ENCODE data around the gene NKPD1.

The NKPD1 gene

DNA sequence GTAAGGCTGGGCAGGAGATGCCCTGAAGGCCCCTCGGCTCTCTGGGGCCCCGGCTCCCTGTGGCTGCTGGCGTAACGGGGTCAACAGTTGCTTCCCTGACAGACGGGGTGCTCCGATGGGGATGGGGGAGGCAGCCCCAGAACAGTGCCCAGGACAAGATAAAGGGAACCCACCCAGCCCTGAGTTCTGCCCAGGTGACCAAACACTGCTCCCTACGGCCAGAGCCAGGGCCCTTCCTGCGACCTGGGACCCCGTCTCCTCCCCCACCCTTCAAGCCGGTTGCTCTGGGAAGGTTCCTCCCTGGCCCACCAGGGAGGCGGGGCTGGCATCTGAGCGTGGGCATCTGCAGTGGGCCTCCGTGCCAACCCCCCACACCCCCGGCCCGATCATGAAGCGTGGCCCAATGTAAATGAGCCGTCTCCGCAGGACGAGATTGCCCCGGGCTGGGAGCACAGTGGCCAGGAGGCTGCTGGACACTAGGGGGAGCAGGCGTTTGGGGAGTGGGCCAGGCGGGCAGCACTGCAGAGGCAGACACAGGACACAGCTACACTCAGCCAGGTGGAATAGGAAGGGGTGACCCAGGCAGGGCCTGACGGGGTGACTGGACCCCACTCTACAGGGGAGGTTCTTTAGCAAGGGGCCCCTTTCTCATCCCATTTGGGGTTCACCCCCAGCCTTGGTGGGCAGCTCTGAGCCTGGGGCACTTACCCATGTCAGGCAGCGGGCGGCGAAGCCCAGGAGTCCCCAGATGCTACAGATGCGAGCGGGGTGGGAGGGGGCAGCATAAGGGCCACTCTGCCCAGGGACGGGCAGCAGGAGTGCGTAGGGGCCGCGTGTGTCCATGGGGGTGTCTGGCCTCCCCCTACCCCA lies 1.2 kb upstream of the NKPD1 start:
- peak; percentile 73 for TF ChIP-seq CTCF (IDR thresholded peaks at IDR 0.05; ENCODE audit: low read depth, low read length, missing control alignments)
- no peak for DNase-seq (ENCODE audit: extremely low read depth, low read depth)
- no peak overlapping the region for H3K4me3 ChIP-seq (replicated peaks; ENCODE audit: low read depth, low read length)

DNA sequence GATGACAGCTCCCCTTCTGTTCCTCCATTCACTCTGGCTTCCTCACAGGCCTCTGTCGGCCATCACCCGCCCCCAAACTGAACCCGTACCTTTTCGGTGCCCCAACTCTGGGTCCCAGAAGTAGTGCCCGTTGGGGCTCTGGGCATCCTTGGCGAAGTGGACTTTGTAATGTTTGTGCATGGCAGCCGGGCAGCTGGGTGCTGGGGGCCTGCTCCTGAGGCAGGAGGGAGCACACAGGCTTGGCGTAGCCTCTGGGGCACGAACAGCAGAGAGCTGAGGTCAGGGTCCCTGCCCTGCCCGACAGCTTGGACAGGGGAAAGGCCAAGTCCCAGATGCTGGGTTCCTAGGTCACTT lies 834 bp downstream of the NKPD1 start:
- no peak for TF ChIP-seq CTCF (IDR thresholded peaks at IDR 0.05; ENCODE audit: low read depth, low read length, missing control alignments)
- no peak for DNase-seq (ENCODE audit: extremely low read depth, low read depth)
- no peak overlapping the region for H3K4me3 ChIP-seq (replicated peaks; ENCODE audit: low read depth, low read length)

DNA sequence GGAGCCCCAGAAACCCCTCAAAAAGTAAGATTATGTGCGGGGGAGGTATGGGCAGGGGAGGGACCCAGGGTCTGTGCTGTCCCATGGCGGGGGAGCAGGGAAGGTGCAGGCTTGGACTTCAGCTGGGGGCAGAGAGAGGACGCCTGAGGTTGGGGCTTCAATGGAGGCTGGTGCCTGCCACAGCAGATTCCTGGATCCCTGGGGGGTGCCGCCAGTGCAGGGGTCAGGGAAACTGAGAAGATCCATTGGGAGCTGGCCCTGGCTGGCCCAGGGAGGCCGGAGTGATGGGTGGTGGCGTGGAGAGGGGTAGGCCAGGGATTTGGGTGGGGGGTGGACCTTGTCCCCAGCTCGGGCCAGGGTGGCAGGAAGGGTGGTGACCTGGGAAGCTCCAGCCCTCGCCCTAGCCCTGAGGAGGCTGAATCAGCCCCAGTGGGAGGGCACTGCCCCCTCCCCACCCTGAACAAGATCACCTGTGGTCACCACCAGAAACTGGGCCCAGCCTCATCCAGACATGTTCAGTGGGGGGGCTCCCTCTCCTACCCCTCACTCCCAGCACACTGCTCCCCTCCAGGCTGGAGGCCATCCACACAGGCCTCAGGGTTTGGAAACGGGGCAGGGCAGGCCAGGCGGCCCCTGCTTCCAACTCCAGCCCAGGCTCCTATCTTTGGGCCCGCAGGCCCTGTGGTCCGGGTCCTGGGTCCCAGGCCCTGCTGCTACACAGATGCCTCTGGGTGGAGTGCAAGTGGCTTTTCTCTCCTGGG lies 1.4 kb downstream of the NKPD1 start:
- H3K4me3 ChIP-seq (replicated peaks; ENCODE audit: low read depth, low read length): no peak overlapping the region
- DNase-seq (ENCODE audit: extremely low read depth, low read depth): no peak
- no peak for TF ChIP-seq CTCF (IDR thresholded peaks at IDR 0.05; ENCODE audit: low read depth, low read length, missing control alignments)

DNA sequence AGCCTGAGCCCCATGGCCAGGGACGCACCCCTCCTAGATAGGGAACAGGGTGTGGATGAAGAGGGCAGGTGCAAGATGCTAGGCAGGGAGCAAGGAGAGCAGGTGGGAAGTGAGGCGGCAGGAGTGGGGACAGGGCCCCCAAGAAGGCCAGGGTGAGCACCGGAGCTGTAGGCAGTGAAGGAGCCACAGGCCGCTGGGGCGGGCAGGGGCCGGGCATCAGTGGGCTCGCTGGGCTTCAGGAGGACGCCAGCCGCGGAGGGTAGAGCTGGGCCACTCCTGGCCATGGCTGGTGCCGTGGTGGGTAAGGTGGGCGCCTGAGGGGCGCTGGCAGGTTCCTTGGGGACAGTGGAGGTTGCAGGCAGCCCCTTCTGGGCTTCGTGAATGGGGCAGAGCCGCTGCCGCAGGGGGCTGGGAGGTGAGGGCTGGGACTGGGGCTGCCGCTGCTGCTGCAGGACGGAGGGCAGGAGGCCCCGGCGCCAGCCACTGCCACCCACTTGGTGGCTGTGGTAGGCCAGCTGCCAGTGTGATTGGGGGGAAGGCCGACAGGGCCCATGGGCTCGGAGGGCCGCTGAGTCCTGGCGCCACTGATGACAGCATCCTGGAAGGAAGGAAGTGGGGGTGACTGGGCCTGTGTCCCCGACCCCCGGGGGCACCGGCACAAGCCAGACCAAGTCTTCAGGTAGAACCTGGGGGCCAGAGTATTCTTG lies 2.1 kb downstream of the NKPD1 start:
- DNase-seq (ENCODE audit: extremely low read depth, low read depth): no peak
- no peak overlapping the region for H3K4me3 ChIP-seq (replicated peaks; ENCODE audit: low read depth, low read length)
- TF ChIP-seq CTCF (IDR thresholded peaks at IDR 0.05; ENCODE audit: low read depth, low read length, missing control alignments): no peak

- no peak overlapping the region for H3K4me3 ChIP-seq (replicated peaks; ENCODE audit: low read depth, low read length)
- DNase-seq (ENCODE audit: extremely low read depth, low read depth): no peak
- TF ChIP-seq CTCF (IDR thresholded peaks at IDR 0.05; ENCODE audit: low read depth, low read length, missing control alignments): no peak
These were observed 4.0 kb downstream of the NKPD1 start for GRCh38 chr19:45156751-45157150.

GRCh38 chr19:45156011-45156630 lies 4.7 kb downstream of the NKPD1 start:
- DNase-seq (ENCODE audit: extremely low read depth, low read depth): no peak
- no peak overlapping the region for H3K4me3 ChIP-seq (replicated peaks; ENCODE audit: low read depth, low read length)
- TF ChIP-seq CTCF (IDR thresholded peaks at IDR 0.05; ENCODE audit: low read depth, low read length, missing control alignments): no peak

All from HFF-Myc (cell line).